HepG2 (cell line): ENCODE measurements around the gene SSMEM1.

Source experiments
- CBFB ChIP-seq: sonication (generic); formaldehyde crosslinking; IDR thresholded peaks from 2 replicates; pipeline ENCODE4 v1.4.0; 2020; ENCODE audit warnings: missing genetic modification reagents
- EZH2 ChIP-seq: conservative IDR thresholded peaks from 2 replicates; pipeline ENCODE4 v1.6.1; 2012; ENCODE audit warnings: mild to moderate bottlenecking, low read depth, low read length, moderate library complexity
- GABPA ChIP-seq, 2 experiments: IDR thresholded peaks; 2 replicates each; pipeline ENCODE4 v1.6.1; 2011 to 2016; ENCODE audit warnings: low read depth in 2 of 2, low read length in 1 of 2, missing biosample characterization in 1 of 2, missing genetic modification characterization in 1 of 2
- NFRKB ChIP-seq: fragments of 450-650 bp; IDR thresholded peaks from 2 replicates; pipeline ENCODE4 v1.6.1; 2017
- RNF2 ChIP-seq: fragments of 450-650 bp; conservative IDR thresholded peaks from 2 replicates; pipeline ENCODE4 v1.6.1; 2016; ENCODE audit warnings: low read depth
- SP1 ChIP-seq, 2 experiments: fragments of 450-650 bp in 1 of 2; sonication (generic) in 1 of 2; formaldehyde crosslinking in 1 of 2; IDR thresholded peaks; 2 replicates each; pipeline versions ENCODE4 v1.4.0 to v1.6.1; 2016 to 2020; ENCODE audit warnings: missing genetic modification reagents in 1 of 2
- TCF12 ChIP-seq, 2 experiments: fragments of 450-650 bp in 1 of 2; sonication (generic) in 1 of 2; formaldehyde crosslinking in 1 of 2; IDR thresholded peaks; 2 replicates each; pipeline versions ENCODE4 v1.6.1 to v1.8.0; 2017 to 2022; ENCODE audit warnings: antibody characterized with exemption in 1 of 2, mild to moderate bottlenecking in 1 of 2, missing genetic modification reagents in 1 of 2, moderate library complexity in 1 of 2
- YEATS2 ChIP-seq: sonication (generic); formaldehyde crosslinking; IDR thresholded peaks from 2 replicates; pipeline ENCODE4 v1.4.0; 2020; ENCODE audit warnings: missing genetic modification reagents, borderline replicate concordance
- ZBTB8A ChIP-seq: sonication (generic); formaldehyde crosslinking; IDR thresholded peaks from 2 replicates; pipeline ENCODE4 v1.4.0; 2020; ENCODE audit warnings: mild to moderate bottlenecking, low read depth, missing genetic modification reagents, borderline replicate concordance
- TF ChIP-seq, protein P1 (sequence below): sonication (generic); formaldehyde crosslinking; IDR thresholded peaks from 2 replicates; pipeline ENCODE4 v1.8.0; 2022; ENCODE audit warnings: mild to moderate bottlenecking, missing genetic modification reagents; ENCODE audit not compliant: insufficient replicate concordance
- TF ChIP-seq, protein P2 (sequence below): sonication (generic); formaldehyde crosslinking; IDR thresholded peaks from 2 replicates; pipeline ENCODE4 v1.4.0; 2020; ENCODE audit warnings: mild to moderate bottlenecking, low read depth, missing genetic modification reagents
- TF ChIP-seq, protein P3 (sequence below): sonication (generic); formaldehyde crosslinking; IDR thresholded peaks from 2 replicates; pipeline ENCODE4 v1.5.0; 2020; ENCODE audit warnings: mild to moderate bottlenecking, missing genetic modification reagents, moderate library complexity
- TF ChIP-seq, protein P4 (sequence below), 2 experiments: sonication (generic) in 1 of 2; formaldehyde crosslinking in 1 of 2; IDR thresholded peaks; 2 replicates each; pipeline versions ENCODE4 v1.5.1 to v1.6.1; 2011 to 2020; ENCODE audit warnings: borderline replicate concordance in 1 of 2, low read depth in 1 of 2, low read length in 1 of 2, mild to moderate bottlenecking in 1 of 2, missing genetic modification reagents in 1 of 2, moderate library complexity in 1 of 2

DNA sequence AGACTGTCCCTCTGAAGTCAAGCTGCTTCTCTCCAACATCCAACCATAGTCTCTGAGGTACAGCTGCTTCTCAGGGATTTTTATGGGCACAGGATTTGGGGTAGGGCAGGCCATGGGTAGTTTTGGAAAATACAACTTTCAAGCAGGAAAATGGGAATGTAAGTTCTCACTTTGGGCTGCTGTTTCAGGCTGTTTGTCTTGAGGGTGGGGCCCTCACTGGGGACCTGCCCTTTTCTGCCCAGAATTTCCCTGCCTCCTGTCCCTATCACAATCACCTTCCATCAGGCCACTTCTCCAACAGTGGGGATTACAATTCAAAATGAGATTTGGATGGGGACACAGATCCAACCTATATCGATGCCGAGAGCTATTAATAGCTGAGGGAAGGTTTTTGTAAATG, 24.5 kb downstream of the SSMEM1 start:
- TF ChIP-seq EZH2 (no peak), RNF2 (no peak), NFRKB (no peak), CBFB (CRISPR knock-in tag) (no peak), SP1 (IDR thresholded peaks at IDR 0.05) (no peak), SP1 (CRISPR knock-in tag; IDR thresholded peaks at IDR 0.05) (no peak), ZBTB8A (CRISPR knock-in tag) (no peak), TCF12 (IDR thresholded peaks at IDR 0.05) (no peak), TCF12 (CRISPR knock-in tag; IDR thresholded peaks at IDR 0.05) (no peak), YEATS2 (CRISPR knock-in tag) (no peak), GABPA (IDR thresholded peaks at IDR 0.05; ENCODE audit: low read depth, low read length) (no peak), GABPA (CRISPR knock-in tag; IDR thresholded peaks at IDR 0.05; ENCODE audit: low read depth) (no peak)
- TF ChIP-seq, protein P1, sequence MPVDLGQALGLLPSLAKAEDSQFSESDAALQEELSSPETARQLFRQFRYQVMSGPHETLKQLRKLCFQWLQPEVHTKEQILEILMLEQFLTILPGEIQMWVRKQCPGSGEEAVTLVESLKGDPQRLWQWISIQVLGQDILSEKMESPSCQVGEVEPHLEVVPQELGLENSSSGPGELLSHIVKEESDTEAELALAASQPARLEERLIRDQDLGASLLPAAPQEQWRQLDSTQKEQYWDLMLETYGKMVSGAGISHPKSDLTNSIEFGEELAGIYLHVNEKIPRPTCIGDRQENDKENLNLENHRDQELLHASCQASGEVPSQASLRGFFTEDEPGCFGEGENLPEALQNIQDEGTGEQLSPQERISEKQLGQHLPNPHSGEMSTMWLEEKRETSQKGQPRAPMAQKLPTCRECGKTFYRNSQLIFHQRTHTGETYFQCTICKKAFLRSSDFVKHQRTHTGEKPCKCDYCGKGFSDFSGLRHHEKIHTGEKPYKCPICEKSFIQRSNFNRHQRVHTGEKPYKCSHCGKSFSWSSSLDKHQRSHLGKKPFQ (CRISPR knock-in tag) = no peak
- TF ChIP-seq, protein P2, sequence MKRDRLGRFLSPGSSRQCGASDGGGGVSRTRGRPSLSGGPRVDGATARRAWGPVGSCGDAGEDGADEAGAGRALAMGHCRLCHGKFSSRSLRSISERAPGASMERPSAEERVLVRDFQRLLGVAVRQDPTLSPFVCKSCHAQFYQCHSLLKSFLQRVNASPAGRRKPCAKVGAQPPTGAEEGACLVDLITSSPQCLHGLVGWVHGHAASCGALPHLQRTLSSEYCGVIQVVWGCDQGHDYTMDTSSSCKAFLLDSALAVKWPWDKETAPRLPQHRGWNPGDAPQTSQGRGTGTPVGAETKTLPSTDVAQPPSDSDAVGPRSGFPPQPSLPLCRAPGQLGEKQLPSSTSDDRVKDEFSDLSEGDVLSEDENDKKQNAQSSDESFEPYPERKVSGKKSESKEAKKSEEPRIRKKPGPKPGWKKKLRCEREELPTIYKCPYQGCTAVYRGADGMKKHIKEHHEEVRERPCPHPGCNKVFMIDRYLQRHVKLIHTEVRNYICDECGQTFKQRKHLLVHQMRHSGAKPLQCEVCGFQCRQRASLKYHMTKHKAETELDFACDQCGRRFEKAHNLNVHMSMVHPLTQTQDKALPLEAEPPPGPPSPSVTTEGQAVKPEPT (CRISPR knock-in tag) = no peak
- TF ChIP-seq, protein P3, sequence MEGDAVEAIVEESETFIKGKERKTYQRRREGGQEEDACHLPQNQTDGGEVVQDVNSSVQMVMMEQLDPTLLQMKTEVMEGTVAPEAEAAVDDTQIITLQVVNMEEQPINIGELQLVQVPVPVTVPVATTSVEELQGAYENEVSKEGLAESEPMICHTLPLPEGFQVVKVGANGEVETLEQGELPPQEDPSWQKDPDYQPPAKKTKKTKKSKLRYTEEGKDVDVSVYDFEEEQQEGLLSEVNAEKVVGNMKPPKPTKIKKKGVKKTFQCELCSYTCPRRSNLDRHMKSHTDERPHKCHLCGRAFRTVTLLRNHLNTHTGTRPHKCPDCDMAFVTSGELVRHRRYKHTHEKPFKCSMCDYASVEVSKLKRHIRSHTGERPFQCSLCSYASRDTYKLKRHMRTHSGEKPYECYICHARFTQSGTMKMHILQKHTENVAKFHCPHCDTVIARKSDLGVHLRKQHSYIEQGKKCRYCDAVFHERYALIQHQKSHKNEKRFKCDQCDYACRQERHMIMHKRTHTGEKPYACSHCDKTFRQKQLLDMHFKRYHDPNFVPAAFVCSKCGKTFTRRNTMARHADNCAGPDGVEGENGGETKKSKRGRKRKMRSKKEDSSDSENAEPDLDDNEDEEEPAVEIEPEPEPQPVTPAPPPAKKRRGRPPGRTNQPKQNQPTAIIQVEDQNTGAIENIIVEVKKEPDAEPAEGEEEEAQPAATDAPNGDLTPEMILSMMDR (CRISPR knock-in tag) = no peak
- TF ChIP-seq, protein P4, sequence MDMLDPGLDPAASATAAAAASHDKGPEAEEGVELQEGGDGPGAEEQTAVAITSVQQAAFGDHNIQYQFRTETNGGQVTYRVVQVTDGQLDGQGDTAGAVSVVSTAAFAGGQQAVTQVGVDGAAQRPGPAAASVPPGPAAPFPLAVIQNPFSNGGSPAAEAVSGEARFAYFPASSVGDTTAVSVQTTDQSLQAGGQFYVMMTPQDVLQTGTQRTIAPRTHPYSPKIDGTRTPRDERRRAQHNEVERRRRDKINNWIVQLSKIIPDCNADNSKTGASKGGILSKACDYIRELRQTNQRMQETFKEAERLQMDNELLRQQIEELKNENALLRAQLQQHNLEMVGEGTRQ (IDR thresholded peaks at IDR 0.05; ENCODE audit: low read depth, low read length) = no peak
- TF ChIP-seq, protein P4 (CRISPR knock-in tag; IDR thresholded peaks at IDR 0.05; ENCODE audit: borderline replicate concordance) = no peak
